ENCODE measurements around the gene MCU. TPM values are rescaled to one million over a fixed set of nuclear protein-coding genes. Genes with fewer than 3 reads are reported as not detected.

Gene MCU
- total and polyA plus RNA-seq, 2 of the 4 experiments (the other 2 are of a cell fraction): 36.2 to 36.7 TPM

DNA sequence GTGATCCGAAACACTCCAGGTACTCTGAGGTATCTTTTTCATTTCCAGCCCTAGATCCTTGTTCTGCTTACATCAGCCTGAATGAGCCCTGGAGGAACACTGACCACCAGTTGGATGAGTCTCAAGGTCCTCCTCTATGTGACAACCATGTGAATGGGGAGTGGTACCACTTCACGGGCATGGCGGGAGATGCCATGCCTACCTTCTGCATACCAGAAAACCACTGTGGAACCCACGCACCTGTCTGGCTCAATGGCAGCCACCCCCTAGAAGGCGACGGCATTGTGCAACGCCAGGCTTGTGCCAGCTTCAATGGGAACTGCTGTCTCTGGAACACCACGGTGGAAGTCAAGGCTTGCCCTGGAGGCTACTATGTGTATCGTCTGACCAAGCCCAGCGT lies 206.7 kb downstream of the MCU start:
- no peak overlapping the region for H3K56ac ChIP-seq (ENCODE audit: extremely low read depth, insufficient read depth, low read length)
- intact Hi-C loops (cut with micrococcal nuclease): no loop called here
- no peak for ATAC-seq (ENCODE audit: low read depth)
- no peaks in the 10 kb centered on the region for H4K20me1 ChIP-seq (ENCODE audit: insufficient read depth, low read length)
- ChIA-PET POLR2A (ENCODE audit: unreplicated experiment) (no interaction called here), CTCF (no interaction called here)
- H3K14ac ChIP-seq (replicated peaks; ENCODE audit: low read depth, low read length): no peak overlapping the region
- no TSS peak for BruUV-seq (replicated peaks)
- H4K5ac ChIP-seq (ENCODE audit: low read depth, low read length): no peak overlapping the region
- no peak overlapping the region for H2AK5ac ChIP-seq (ENCODE audit: low read depth, low read length)
- H3K18ac ChIP-seq (ENCODE audit: low read depth, low read length): no peak overlapping the region
- no peak for DNase-seq
- H3K4me1 ChIP-seq (ENCODE audit: control insufficient read depth, insufficient read depth, low read length): no peaks in the 10 kb centered on the region
- H3K4ac ChIP-seq (ENCODE audit: low read depth, low read length): no peak overlapping the region
- no peak overlapping the region for H2BK20ac ChIP-seq (ENCODE audit: low read depth, low read length)
- no peaks in the 10 kb centered on the region for H3K79me1 ChIP-seq (ENCODE audit: low read depth in 1 of 2, low read length in 2 of 2)
- no peak overlapping the region for H2BK5ac ChIP-seq (ENCODE audit: low read depth, low read length, poor library complexity, severe bottlenecking)
- H4K91ac ChIP-seq (ENCODE audit: insufficient read depth, low read depth, low read length): no peak overlapping the region
- no peak overlapping the region for H3K23ac ChIP-seq (ENCODE audit: low read depth, low read length)
- no peak overlapping the region for H3K4me2 ChIP-seq (ENCODE audit: low read depth, low read length)
- no peak overlapping the region for H4K8ac ChIP-seq (ENCODE audit: low read depth in 2 of 2, low read length in 2 of 2)
- H2AFZ ChIP-seq (replicated peaks; ENCODE audit: low read length, poor library complexity): no peak overlapping the region
- H2AK9ac ChIP-seq (replicated peaks; ENCODE audit: low read depth, low read length, poor library complexity): no peak overlapping the region
- no peak overlapping the region for H3K9ac ChIP-seq (ENCODE audit: low read depth, low read length)
- no peak overlapping the region for H3K4me3 ChIP-seq (ENCODE audit: insufficient read depth, low read depth, low read length)
- WGBS, 2 experiments (ENCODE audit: extremely low coverage in 2 of 2, insufficient read length in 1 of 2): 93% methylated on average over 6 of the region's 10 CpGs; no CpG with 5 or more reads in 1 of the 2 experiments
- H3K27ac ChIP-seq (ENCODE audit: insufficient read depth, low read length): no peak overlapping the region
- no peaks in the 10 kb centered on the region for H3K9me3 ChIP-seq (ENCODE audit: control insufficient read depth, insufficient read depth, low read length)
- dilution Hi-C loops (cut with HindIII; ENCODE audit: low sequenced_read_pairs, unreplicated experiment): no loop called here
- no peaks in the 10 kb centered on the region for H3K9me1 ChIP-seq (ENCODE audit: insufficient read depth, low read length)
- no peak overlapping the region for H2BK120ac ChIP-seq (ENCODE audit: low read depth, low read length)
- in situ Hi-C loops (cut with MboI; ENCODE audit: low sequenced_read_pairs): no loop called here
- no peaks in the 10 kb centered on the region for H3K36me3 ChIP-seq (ENCODE audit: control insufficient read depth, insufficient read depth, low read length)
- TF ChIP-seq POLR2A (IDR thresholded peaks at IDR 0.05; ENCODE audit: low read depth, low read length) (no peak), RAD21 (IDR thresholded peaks at IDR 0.05; ENCODE audit: low read length) (no peak), BHLHE40 (IDR thresholded peaks at IDR 0.05; ENCODE audit: low read depth, low read length) (no peak), SMC3 (IDR thresholded peaks at IDR 0.05; ENCODE audit: low read depth, low read length) (no peak), FOS (IDR thresholded peaks at IDR 0.05; ENCODE audit: low read depth, low read length) (no peak), RFX5 (IDR thresholded peaks at IDR 0.05; ENCODE audit: low read depth, low read length) (no peak)
- TF ChIP-seq, protein P1, sequence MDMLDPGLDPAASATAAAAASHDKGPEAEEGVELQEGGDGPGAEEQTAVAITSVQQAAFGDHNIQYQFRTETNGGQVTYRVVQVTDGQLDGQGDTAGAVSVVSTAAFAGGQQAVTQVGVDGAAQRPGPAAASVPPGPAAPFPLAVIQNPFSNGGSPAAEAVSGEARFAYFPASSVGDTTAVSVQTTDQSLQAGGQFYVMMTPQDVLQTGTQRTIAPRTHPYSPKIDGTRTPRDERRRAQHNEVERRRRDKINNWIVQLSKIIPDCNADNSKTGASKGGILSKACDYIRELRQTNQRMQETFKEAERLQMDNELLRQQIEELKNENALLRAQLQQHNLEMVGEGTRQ (IDR thresholded peaks at IDR 0.05; ENCODE audit: low read depth, low read length): no peak
- H3K27me3 ChIP-seq (ENCODE audit: control insufficient read depth, insufficient read depth, low read length): peaks cover 3% of the 10 kb centered on the region; the same call in 1 of the 2 replicates
- H2BK15ac ChIP-seq (ENCODE audit: low read depth, low read length): no peak overlapping the region

All from IMR-90 (cell line).